ENCODE measurements around the gene LIAS. TPM values are rescaled to one million over a fixed set of nuclear protein-coding genes. Genes with fewer than 3 reads are reported as not detected.

The LIAS gene
- total RNA-seq, 2 experiments from 2014 or later: 10.0 to 10.1 TPM

DNA sequence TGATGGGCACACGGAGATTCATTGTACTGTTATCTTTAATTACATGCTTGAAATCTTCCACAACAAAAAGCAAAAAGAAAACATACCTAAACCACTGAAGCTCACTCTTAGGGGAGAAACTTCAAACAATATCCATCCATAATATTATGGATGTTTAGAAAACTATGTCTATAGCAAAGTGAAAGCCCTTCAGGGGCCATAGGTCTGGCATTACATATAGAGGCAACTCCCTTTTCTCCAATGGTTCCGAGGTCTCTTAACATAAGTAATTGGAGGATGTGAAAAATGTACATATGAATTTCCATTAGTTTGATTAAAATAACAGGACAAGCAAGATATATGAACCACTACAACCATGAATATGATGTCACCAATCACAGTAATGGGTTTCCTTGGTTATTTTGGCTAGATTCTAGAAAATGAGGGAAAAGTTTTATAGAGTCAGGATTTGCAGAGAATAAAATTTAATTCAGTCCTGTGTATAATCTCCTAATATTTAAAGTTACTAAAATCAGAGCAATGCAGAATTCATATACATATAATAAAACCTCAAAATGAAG lies 57.6 kb downstream of the LIAS start:
- no peak overlapping the region for H3K4me3 Mint-ChIP-seq
- H3K36me3 Mint-ChIP-seq (ENCODE audit: low read depth): peaks cover 11% of the 10 kb centered on the region
- ATAC-seq (ENCODE audit: poor library complexity) (no peak), DNase-seq (no peak)
- ChIA-PET CTCF (no interaction called here), POLR2A (no interaction called here)
- H3K27ac ChIP-seq (ENCODE audit: low read depth in 1 of 2, low read length in 2 of 2): no peak overlapping the region
- intact Hi-C loops (cut with DNase I, micrococcal nuclease): no loop called here
- H3K9me3 ChIP-seq (ENCODE audit: control insufficient read depth in 1 of 2, insufficient read depth in 1 of 2, low read length in 2 of 2): no peaks in the 10 kb centered on the region
- H3K4me3 ChIP-seq (ENCODE audit: low read length): no peak overlapping the region
- no peaks in the 10 kb centered on the region for H3K4me1 Mint-ChIP-seq (ENCODE audit: low read depth)
- TF ChIP-seq, protein P1, sequence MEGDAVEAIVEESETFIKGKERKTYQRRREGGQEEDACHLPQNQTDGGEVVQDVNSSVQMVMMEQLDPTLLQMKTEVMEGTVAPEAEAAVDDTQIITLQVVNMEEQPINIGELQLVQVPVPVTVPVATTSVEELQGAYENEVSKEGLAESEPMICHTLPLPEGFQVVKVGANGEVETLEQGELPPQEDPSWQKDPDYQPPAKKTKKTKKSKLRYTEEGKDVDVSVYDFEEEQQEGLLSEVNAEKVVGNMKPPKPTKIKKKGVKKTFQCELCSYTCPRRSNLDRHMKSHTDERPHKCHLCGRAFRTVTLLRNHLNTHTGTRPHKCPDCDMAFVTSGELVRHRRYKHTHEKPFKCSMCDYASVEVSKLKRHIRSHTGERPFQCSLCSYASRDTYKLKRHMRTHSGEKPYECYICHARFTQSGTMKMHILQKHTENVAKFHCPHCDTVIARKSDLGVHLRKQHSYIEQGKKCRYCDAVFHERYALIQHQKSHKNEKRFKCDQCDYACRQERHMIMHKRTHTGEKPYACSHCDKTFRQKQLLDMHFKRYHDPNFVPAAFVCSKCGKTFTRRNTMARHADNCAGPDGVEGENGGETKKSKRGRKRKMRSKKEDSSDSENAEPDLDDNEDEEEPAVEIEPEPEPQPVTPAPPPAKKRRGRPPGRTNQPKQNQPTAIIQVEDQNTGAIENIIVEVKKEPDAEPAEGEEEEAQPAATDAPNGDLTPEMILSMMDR (IDR thresholded peaks at IDR 0.05): no peak
- H3K27me3 ChIP-seq (ENCODE audit: control insufficient read depth in 1 of 2, insufficient read depth in 2 of 2, low read length in 2 of 2): no peaks in the 10 kb centered on the region
- no peak overlapping the region for H3K27ac Mint-ChIP-seq
- no peaks in the 10 kb centered on the region for H3K9me3 Mint-ChIP-seq
- no peaks in the 10 kb centered on the region for H3K27me3 Mint-ChIP-seq
- H3K4me1 ChIP-seq (ENCODE audit: insufficient read depth, low read length): no peaks in the 10 kb centered on the region
- peaks cover 7% of the 10 kb centered on the region for H3K36me3 ChIP-seq (ENCODE audit: insufficient read depth, low read length)

GRCh38 chr4:39518484-39518883 lies 59.6 kb downstream of the LIAS start:
- intact Hi-C loops (cut with DNase I, micrococcal nuclease): no loop called here
- H3K27ac Mint-ChIP-seq: no peak overlapping the region
- ATAC-seq (ENCODE audit: poor library complexity): no peak
- no peak overlapping the region for H3K27ac ChIP-seq (ENCODE audit: low read depth in 1 of 2, low read length in 2 of 2)
- no peaks in the 10 kb centered on the region for H3K9me3 ChIP-seq (ENCODE audit: control insufficient read depth in 1 of 2, insufficient read depth in 1 of 2, low read length in 2 of 2)
- H3K36me3 ChIP-seq (ENCODE audit: insufficient read depth, low read length): no peaks in the 10 kb centered on the region
- H3K4me1 ChIP-seq (ENCODE audit: insufficient read depth, low read length): no peaks in the 10 kb centered on the region
- no peak for DNase-seq
- no peaks in the 10 kb centered on the region for H3K4me1 Mint-ChIP-seq (ENCODE audit: low read depth)
- H3K36me3 Mint-ChIP-seq (ENCODE audit: low read depth): peaks cover 11% of the 10 kb centered on the region
- no peak overlapping the region for H3K4me3 Mint-ChIP-seq
- ChIA-PET CTCF (no interaction called here), POLR2A (interaction anchor here (0.6 kb wide), 1 partner anchor 1948 kb away, joined by 3 read pairs; no protein-coding TSS in a partner anchor)
- H3K27me3 ChIP-seq (ENCODE audit: control insufficient read depth in 1 of 2, insufficient read depth in 2 of 2, low read length in 2 of 2): no peaks in the 10 kb centered on the region
- TF ChIP-seq, protein P1 (IDR thresholded peaks at IDR 0.05): no peak
- H3K9me3 Mint-ChIP-seq: no peaks in the 10 kb centered on the region
- no peak overlapping the region for H3K4me3 ChIP-seq (ENCODE audit: low read length)
- H3K27me3 Mint-ChIP-seq: no peaks in the 10 kb centered on the region

GRCh38 chr4:39521253-39521919 lies 62.5 kb downstream of the LIAS start:
- ChIA-PET CTCF (no interaction called here), POLR2A (no interaction called here)
- H3K4me3 Mint-ChIP-seq: no peak overlapping the region
- H3K36me3 Mint-ChIP-seq (ENCODE audit: low read depth): no peaks in the 10 kb centered on the region
- no peak overlapping the region for H3K27ac Mint-ChIP-seq
- H3K27me3 Mint-ChIP-seq: no peaks in the 10 kb centered on the region
- ATAC-seq (ENCODE audit: poor library complexity) (no peak), DNase-seq (no peak)
- intact Hi-C loops (cut with DNase I, micrococcal nuclease): loop anchor here in 1 of 2 experiments (10.0 kb wide), 1 partner anchor 157 kb away; the partner anchor contains the start of gene RFC1
- H3K4me1 Mint-ChIP-seq (ENCODE audit: low read depth): peaks cover 11% of the 10 kb centered on the region
- no peak overlapping the region for H3K4me3 ChIP-seq (ENCODE audit: low read length)
- no peak overlapping the region for H3K27ac ChIP-seq (ENCODE audit: low read depth in 1 of 2, low read length in 2 of 2)
- peaks cover 3% of the 10 kb centered on the region for H3K4me1 ChIP-seq (ENCODE audit: insufficient read depth, low read length)
- H3K9me3 Mint-ChIP-seq: no peaks in the 10 kb centered on the region
- no peaks in the 10 kb centered on the region for H3K27me3 ChIP-seq (ENCODE audit: control insufficient read depth in 1 of 2, insufficient read depth in 2 of 2, low read length in 2 of 2)
- H3K36me3 ChIP-seq (ENCODE audit: insufficient read depth, low read length): no peaks in the 10 kb centered on the region
- no peaks in the 10 kb centered on the region for H3K9me3 ChIP-seq (ENCODE audit: control insufficient read depth in 1 of 2, insufficient read depth in 1 of 2, low read length in 2 of 2)
- TF ChIP-seq, protein P1 (IDR thresholded peaks at IDR 0.05): no peak

Data from CD4-positive, alpha-beta T cell (primary cell).